Left lung (tissue), 10 donors: Measurements from ENCODE around the gene ZFP36L2. TPM values are rescaled to one million over a fixed set of nuclear protein-coding genes. Genes with fewer than 3 reads are reported as not detected.
A peak's percentile ranks its signal among the peaks of the same experiment; 100 is the strongest.

ENCODE experiments used
- ATAC-seq: fragments of 200-7000 bp; cut with Tn5 transposase; one replicate; pipeline ENCODE4 v1.9.1; 2020; ENCODE audit warnings: moderate library complexity
- DNase-seq, 4 donors: peaks; one replicate each; pipeline ENCODE4 v3.0.0-alpha.2; 2013 to 2020
- H3K27ac ChIP-seq, 2 donors: fragments of 200-600 bp; sonication (generic) in 1 of 2; one replicate each; pipeline versions ENCODE4 v1.5.0 to v1.8.0; 2020 to 2021
- H3K27me3 ChIP-seq, 2 donors: fragments of 200-600 bp; sonication (generic) in 1 of 2; one replicate each; pipeline versions ENCODE4 v1.5.0 to v1.8.0; 2020 to 2021
- H3K36me3 ChIP-seq, 2 donors: fragments of 200-600 bp; sonication (generic) in 1 of 2; one replicate each; pipeline versions ENCODE4 v1.5.0 to v1.8.0; 2020 to 2021
- H3K4me1 ChIP-seq, 2 donors: fragments of 200-600 bp; one replicate each; pipeline ENCODE4 v1.8.0; 2021
- H3K4me3 ChIP-seq, 2 donors: fragments of 200-600 bp; sonication (generic) in 1 of 2; one replicate each; pipeline versions ENCODE4 v1.5.0 to v1.8.0; 2020 to 2021; ENCODE audit warnings: mild to moderate bottlenecking in 1 of 2
- H3K9me3 ChIP-seq, 2 donors: fragments of 200-600 bp; sonication (generic) in 1 of 2; one replicate each; pipeline versions ENCODE4 v1.5.0 to v1.8.0; 2020 to 2021
- intact Hi-C, 2 donors: fragments of 100-400 bp; cut with DNase I; formaldehyde crosslinking; loops; one replicate each; pipeline versions ENCODE4 v1.11.2 to v1.14.2; 2022
- polyA plus RNA-seq, 6 donors: library from polyadenylated mRNA; unstranded; fragments of 120-200 nt; gene quantifications; one replicate each; pipeline ENCODE4 v1.2.1, GENCODE V29; 2013; ENCODE audit not compliant: insufficient read length in 6 of 6
- total RNA-seq, 2 donors: library from RNA; stranded (reverse); fragmentation: NEBNext Ultra II Directional; extraction: Animal tissue kit (Norgen Biotek cat#: 25700); gene quantifications; one replicate each; pipeline ENCODE4 v1.2.1, GENCODE V29; 2021
- TF ChIP-seq, protein P1 (sequence below), 2 donors: fragments of 200-600 bp; sonication (generic) in 1 of 2; IDR thresholded peaks; one replicate each; pipeline versions ENCODE4 v1.5.0 to v1.8.0; 2021; ENCODE audit warnings: antibody characterized with exemption in 2 of 2
- donor health status: DM: no; HTN: yes; CAD: no.
- donor health status: DM: no; HTN: no; CAD: no.

Gene ZFP36L2
- total and polyA plus RNA-seq, 8 donors: 72.2 to 131 (median 109) TPM

DNA sequence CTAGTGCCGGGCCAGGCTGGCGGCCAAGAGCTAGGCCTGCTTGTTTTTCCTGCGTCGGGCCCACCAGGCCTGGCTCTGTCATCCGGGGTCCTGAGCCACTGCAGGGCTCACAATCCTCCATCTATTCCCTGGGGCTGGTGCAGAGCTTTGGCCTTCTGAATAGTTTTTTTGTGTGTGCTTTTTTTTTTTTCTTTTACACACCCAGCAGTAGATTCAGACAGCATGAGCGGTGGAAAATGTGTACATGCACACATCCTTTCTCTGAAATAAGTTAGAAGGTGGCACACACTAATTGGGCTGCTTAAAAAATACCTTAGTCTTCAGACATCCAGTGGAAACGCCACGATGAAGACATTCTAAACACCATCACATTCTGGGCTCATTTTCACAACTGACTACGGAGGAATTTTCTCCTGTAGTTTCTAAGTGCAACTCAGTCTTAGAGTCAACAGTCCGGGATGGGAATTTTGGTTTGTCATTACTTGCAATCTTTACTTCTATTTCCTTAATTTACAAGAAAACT, 6.1 kb downstream of the ZFP36L2 start:
- H3K9me3 ChIP-seq: no peaks in the 10 kb centered on the region
- peaks cover 0 to 23% of the 10 kb centered on the region in 2 donors for H3K36me3 ChIP-seq
- peaks cover 41 to 70% of the 10 kb centered on the region in 2 donors for H3K4me1 ChIP-seq
- intact Hi-C loops: loop anchor here (10.0 kb wide), 3 partner anchors 85 to 255 kb away; no protein-coding TSS in a partner anchor
- DNase-seq (no peak), ATAC-seq (no peak)
- peak overlapping the region; percentile 99 for H3K27ac ChIP-seq
- peak overlapping the region; percentile 11 to 72 for H3K4me3 ChIP-seq
- H3K27me3 ChIP-seq: no peaks in the 10 kb centered on the region
- TF ChIP-seq, protein P1, sequence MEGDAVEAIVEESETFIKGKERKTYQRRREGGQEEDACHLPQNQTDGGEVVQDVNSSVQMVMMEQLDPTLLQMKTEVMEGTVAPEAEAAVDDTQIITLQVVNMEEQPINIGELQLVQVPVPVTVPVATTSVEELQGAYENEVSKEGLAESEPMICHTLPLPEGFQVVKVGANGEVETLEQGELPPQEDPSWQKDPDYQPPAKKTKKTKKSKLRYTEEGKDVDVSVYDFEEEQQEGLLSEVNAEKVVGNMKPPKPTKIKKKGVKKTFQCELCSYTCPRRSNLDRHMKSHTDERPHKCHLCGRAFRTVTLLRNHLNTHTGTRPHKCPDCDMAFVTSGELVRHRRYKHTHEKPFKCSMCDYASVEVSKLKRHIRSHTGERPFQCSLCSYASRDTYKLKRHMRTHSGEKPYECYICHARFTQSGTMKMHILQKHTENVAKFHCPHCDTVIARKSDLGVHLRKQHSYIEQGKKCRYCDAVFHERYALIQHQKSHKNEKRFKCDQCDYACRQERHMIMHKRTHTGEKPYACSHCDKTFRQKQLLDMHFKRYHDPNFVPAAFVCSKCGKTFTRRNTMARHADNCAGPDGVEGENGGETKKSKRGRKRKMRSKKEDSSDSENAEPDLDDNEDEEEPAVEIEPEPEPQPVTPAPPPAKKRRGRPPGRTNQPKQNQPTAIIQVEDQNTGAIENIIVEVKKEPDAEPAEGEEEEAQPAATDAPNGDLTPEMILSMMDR (IDR thresholded peaks at IDR 0.05): no peak

DNA sequence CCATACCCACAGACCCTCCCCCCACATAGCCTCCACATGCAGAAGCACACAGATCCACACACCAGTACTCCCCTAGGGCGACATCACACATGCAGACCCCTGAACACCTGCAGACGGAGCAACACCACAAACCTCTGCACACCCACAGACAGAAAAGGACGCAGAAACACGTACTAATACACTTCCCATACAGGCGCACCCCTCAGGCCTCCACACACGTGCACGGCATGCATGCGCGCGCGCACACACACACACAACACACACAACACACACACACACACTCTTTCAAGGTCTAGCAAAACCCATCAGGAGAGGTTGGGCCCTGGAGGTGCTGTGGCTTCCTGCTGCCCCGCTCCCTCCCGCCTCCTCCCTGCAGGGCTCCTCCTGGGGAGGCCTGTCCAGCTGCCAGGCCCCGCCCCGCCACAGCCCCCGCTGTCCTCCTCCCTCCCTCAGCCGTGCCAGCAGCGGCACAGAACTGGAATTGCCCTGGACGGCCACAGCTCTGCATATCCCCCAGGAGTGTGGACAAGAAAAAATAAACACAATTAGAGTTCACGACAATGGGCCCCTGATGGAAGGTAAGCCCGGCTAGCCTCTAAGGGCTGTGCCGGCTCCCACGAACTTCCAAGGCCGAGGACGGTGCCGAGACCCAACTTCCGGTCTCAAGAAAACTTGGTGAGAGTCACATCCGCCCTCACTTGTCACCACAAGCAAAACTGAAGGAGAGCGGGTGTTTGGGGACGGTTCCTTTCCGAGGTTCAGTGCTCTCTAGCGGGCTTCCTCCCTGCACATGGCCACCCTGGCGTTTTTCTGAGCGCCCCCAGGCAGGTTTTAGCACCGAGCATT, 6.8 kb downstream of the ZFP36L2 start:
- TF ChIP-seq, protein P1 (IDR thresholded peaks at IDR 0.05): no peak
- Histone ChIP-seq H3K27ac (peak overlapping the region; percentile 99), H3K4me3 (peak overlapping the region; percentile 11 to 72), H3K36me3 (peaks cover 0 to 16% of the 10 kb centered on the region in 2 donors), H3K9me3 (no peaks in the 10 kb centered on the region), H3K27me3 (no peaks in the 10 kb centered on the region), H3K4me1 (peaks cover 41 to 70% of the 10 kb centered on the region in 2 donors)
- intact Hi-C loops: loop anchor here (10.0 kb wide), 3 partner anchors 85 to 255 kb away; no protein-coding TSS in a partner anchor
- DNase-seq (peak; percentile 61 to 96 (median 82)), ATAC-seq (peak; percentile 84)

DNA sequence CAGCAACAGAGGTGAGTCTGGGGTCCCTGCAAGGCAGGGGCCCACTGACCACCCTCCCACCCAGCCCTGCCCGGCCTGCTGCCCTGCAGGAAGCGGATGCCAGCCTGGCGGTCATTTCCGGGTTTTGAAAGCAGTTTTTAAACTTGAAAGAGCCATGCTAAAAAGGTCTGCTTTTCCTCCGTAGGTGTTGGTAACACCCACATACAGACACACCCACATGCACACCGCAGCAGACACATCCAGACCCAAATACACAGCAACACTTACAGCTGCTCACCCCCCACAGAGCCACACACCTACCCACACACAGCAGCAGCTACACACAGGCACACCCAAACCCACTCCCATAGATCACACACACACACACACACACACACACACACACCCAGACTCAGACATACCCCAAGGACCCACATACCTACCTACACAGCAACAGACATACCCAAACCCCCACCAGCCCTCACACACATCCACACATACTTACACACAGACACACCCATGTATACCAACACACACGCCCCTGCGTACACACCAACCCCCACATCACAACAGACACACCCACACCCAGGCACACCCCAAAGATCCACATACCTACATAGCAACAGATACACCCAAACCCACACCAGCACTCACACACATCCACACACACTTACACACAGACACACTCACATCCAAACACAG, 7.6 kb downstream of the ZFP36L2 start:
- H3K9me3 ChIP-seq: no peaks in the 10 kb centered on the region
- DNase-seq (peak in 3 of 4 donors; percentile 48 to 88 (median 78)), ATAC-seq (peak; percentile 22)
- peak overlapping the region; percentile 99 for H3K27ac ChIP-seq
- peaks cover 0 to 9% of the 10 kb centered on the region in 2 donors for H3K36me3 ChIP-seq
- intact Hi-C loops: no loop called here
- peak overlapping the region in 1 of 2 donors; percentile 72 for H3K4me3 ChIP-seq
- no peaks in the 10 kb centered on the region for H3K27me3 ChIP-seq
- peaks cover 41 to 75% of the 10 kb centered on the region in 2 donors for H3K4me1 ChIP-seq
- TF ChIP-seq, protein P1 (IDR thresholded peaks at IDR 0.05): no peak

DNA sequence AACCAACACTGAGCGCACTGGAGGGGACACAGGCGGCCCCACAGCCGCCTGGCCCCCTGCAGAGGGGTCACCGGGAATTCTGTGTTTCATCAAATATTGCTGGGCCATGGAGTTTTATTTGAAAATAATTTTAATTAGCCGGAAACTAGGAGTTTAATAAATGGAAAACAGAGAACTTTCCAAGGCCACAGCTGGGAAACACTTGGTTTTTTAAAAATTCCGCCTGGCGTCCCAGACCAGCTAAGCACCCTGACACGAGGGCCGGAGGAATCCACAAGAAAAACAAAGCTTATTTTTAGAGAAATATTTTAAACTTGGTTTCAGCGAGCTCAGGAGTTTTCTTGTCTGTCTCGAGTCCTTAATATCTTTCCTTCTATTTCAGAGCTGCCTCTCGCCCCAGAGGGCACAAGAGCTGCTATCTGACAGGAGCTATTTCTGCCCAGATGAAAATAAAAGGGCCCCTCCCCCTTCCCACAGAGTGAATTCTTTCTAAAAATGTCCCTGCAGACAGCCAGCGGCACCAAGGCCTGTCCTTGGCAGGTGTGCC, 8.2 kb downstream of the ZFP36L2 start:
- Histone ChIP-seq H3K4me1 (peaks cover 41 to 75% of the 10 kb centered on the region in 2 donors), H3K9me3 (no peaks in the 10 kb centered on the region), H3K36me3 (peaks cover 0 to 3% of the 10 kb centered on the region in 2 donors), H3K4me3 (peak overlapping the region in 1 of 2 donors; percentile 72), H3K27me3 (no peaks in the 10 kb centered on the region), H3K27ac (peak overlapping the region; percentile 99)
- intact Hi-C loops: no loop called here
- DNase-seq (peak in 1 of 4 donors; percentile 55), ATAC-seq (no peak)
- TF ChIP-seq, protein P1 (IDR thresholded peaks at IDR 0.05): no peak
